NCI-H82 treated with DMSO at 0.1 percent for 48 hours (cell line): ENCODE data around the gene MPC1.
"Not testable (repeated sequence)": the region's sequence is repeated elsewhere in the genome, so short reads cannot be mapped to it uniquely, and the experiment has no call there.

Experiments
- DNase-seq: peaks from one replicate; lab custom pipeline; 2025; ENCODE audit not compliant: unreplicated experiment; lab: John Stamatoyannopoulos, UW

MPC1 gene

GRCh38 chr6:166348305-166348949 lies 34.3 kb downstream of the MPC1 start:
- DNase-seq, result no peak

- DNase-seq, result no peak
Measured at GRCh38 chr6:166346965-166347364, 35.8 kb downstream of the MPC1 start.

- no peak for DNase-seq
Measured at GRCh38 chr6:166346449-166346848, 36.3 kb downstream of the MPC1 start.

- not testable (repeated sequence) for DNase-seq
Measured at GRCh38 chr6:166345672-166346071, 37.1 kb downstream of the MPC1 start.

- peak; percentile 48 for DNase-seq
Measured at GRCh38 chr6:166344921-166345320, 37.8 kb downstream of the MPC1 start.

- DNase-seq, result no peak
Measured at GRCh38 chr6:166344240-166344639, 38.5 kb downstream of the MPC1 start.

GRCh38 chr6:166343150-166343487 lies 39.6 kb downstream of the MPC1 start:
- no peak for DNase-seq

- peak; percentile 40 for DNase-seq
Measured at GRCh38 chr6:166342349-166343149, 40.2 kb downstream of the MPC1 start, which contains the start of gene SFT2D1. Gene SFT2D1 (minus strand): TSS chr6:166342545. CDS start chr6:166342481, 64 bp downstream.

GRCh38 chr6:166341977-166342348 lies 40.8 kb downstream of the MPC1 start:
- no peak for DNase-seq

- DNase-seq, result no peak
Measured at GRCh38 chr6:166341464-166341863, 41.3 kb downstream of the MPC1 start.

- no peak for DNase-seq
Measured at GRCh38 chr6:166338854-166339253, 43.9 kb downstream of the MPC1 start.

- DNase-seq, result no peak
Measured at GRCh38 chr6:166336847-166337246, 45.9 kb downstream of the MPC1 start.

- DNase-seq, result no peak
Measured at GRCh38 chr6:166335378-166336302, 47.1 kb downstream of the MPC1 start.

GRCh38 chr6:166334878-166335277 lies 47.9 kb downstream of the MPC1 start:
- no peak for DNase-seq

- no peak for DNase-seq
Measured at GRCh38 chr6:166333172-166333995, 49.4 kb downstream of the MPC1 start.

GRCh38 chr6:166331503-166332415 lies 51.0 kb downstream of the MPC1 start:
- no peak for DNase-seq

- DNase-seq, result no peak
Measured at GRCh38 chr6:166330612-166331011, 52.1 kb downstream of the MPC1 start.

GRCh38 chr6:166325383-166326042 lies 57.2 kb downstream of the MPC1 start:
- DNase-seq, result no peak

- no peak for DNase-seq
Measured at GRCh38 chr6:166323395-166323794, 59.3 kb downstream of the MPC1 start.
